ENCODE data around the gene NAA80.

The NAA80 gene

GRCh38 chr3:50266017-50266416, 33.2 kb downstream of the NAA80 start:
- Histone ChIP-seq H3K79me2 (ENCODE audit: insufficient read depth, low read depth) (no peaks in the 10 kb centered on the region), H3K27me3 (ENCODE audit: insufficient read depth, low read depth) (peaks cover 18% of the 10 kb centered on the region; the same call in 1 of the 2 replicates), H3K4me2 (no peak overlapping the region), H2AFZ (ENCODE audit: low read depth) (no peak overlapping the region), H3K4me1 (ENCODE audit: low read depth, poor library complexity, severe bottlenecking) (no peaks in the 10 kb centered on the region), H3K36me3 (ENCODE audit: insufficient read depth) (no peaks in the 10 kb centered on the region), H3K9ac (no peak overlapping the region), H3K27ac (no peak overlapping the region), H3K4me3 (IDR thresholded peaks at IDR 0.05; ENCODE audit: insufficient read depth, low read depth, low read length) (no peak overlapping the region), H4K20me1 (ENCODE audit: insufficient read depth) (no peaks in the 10 kb centered on the region)
- no peak for TF ChIP-seq CTCF (conservative IDR thresholded peaks at IDR 0.05; ENCODE audit: low read depth, low read length)

- TF ChIP-seq CTCF (conservative IDR thresholded peaks at IDR 0.05; ENCODE audit: low read depth, low read length) = no peak
Observed at GRCh38 chr3:50265571-50265970, 33.6 kb downstream of the NAA80 start.

GRCh38 chr3:50264964-50265485, 34.2 kb downstream of the NAA80 start:
- H3K4me2 ChIP-seq = no peak overlapping the region
- H3K79me2 ChIP-seq (ENCODE audit: insufficient read depth, low read depth) = no peaks in the 10 kb centered on the region
- H3K4me1 ChIP-seq (ENCODE audit: low read depth, poor library complexity, severe bottlenecking) = peaks cover 6% of the 10 kb centered on the region
- TF ChIP-seq CTCF (conservative IDR thresholded peaks at IDR 0.05; ENCODE audit: low read depth, low read length) = no peak
- no peak overlapping the region for H3K9ac ChIP-seq
- no peaks in the 10 kb centered on the region for H4K20me1 ChIP-seq (ENCODE audit: insufficient read depth)
- no peaks in the 10 kb centered on the region for H3K36me3 ChIP-seq (ENCODE audit: insufficient read depth)
- no peak overlapping the region for H3K4me3 ChIP-seq (IDR thresholded peaks at IDR 0.05; ENCODE audit: insufficient read depth, low read depth, low read length)
- H3K27me3 ChIP-seq (ENCODE audit: insufficient read depth, low read depth) = peaks cover 18% of the 10 kb centered on the region; the same call in 1 of the 2 replicates
- H3K27ac ChIP-seq = no peak overlapping the region
- no peak overlapping the region for H2AFZ ChIP-seq (ENCODE audit: low read depth)

More at GRCh38 chr3:50265571-50265970, 33.6 kb downstream of the NAA80 start:
- peaks cover 4% of the 10 kb centered on the region for H3K4me1 ChIP-seq (ENCODE audit: low read depth, poor library complexity, severe bottlenecking)
- no peak overlapping the region for H3K4me3 ChIP-seq (IDR thresholded peaks at IDR 0.05; ENCODE audit: insufficient read depth, low read depth, low read length)
- no peaks in the 10 kb centered on the region for H3K79me2 ChIP-seq (ENCODE audit: insufficient read depth, low read depth)
- no peak overlapping the region for H3K27ac ChIP-seq
- H3K36me3 ChIP-seq (ENCODE audit: insufficient read depth) = no peaks in the 10 kb centered on the region
- peaks cover 18% of the 10 kb centered on the region; the same call in 1 of the 2 replicates for H3K27me3 ChIP-seq (ENCODE audit: insufficient read depth, low read depth)
- no peak overlapping the region for H2AFZ ChIP-seq (ENCODE audit: low read depth)
- no peak overlapping the region for H3K4me2 ChIP-seq
- H3K9ac ChIP-seq = no peak overlapping the region
- H4K20me1 ChIP-seq (ENCODE audit: insufficient read depth) = no peaks in the 10 kb centered on the region

GRCh38 chr3:50264383-50264963, 34.7 kb downstream of the NAA80 start:
- Histone ChIP-seq H3K4me2 (no peak overlapping the region), H3K36me3 (ENCODE audit: insufficient read depth) (no peaks in the 10 kb centered on the region), H3K27me3 (ENCODE audit: insufficient read depth, low read depth) (peaks cover 18% of the 10 kb centered on the region; the same call in 1 of the 2 replicates), H3K4me3 (IDR thresholded peaks at IDR 0.05; ENCODE audit: insufficient read depth, low read depth, low read length) (no peak overlapping the region), H2AFZ (ENCODE audit: low read depth) (no peak overlapping the region), H3K27ac (no peak overlapping the region), H3K9ac (no peak overlapping the region), H3K79me2 (ENCODE audit: insufficient read depth, low read depth) (no peaks in the 10 kb centered on the region), H3K4me1 (ENCODE audit: low read depth, poor library complexity, severe bottlenecking) (peaks cover 6% of the 10 kb centered on the region), H4K20me1 (ENCODE audit: insufficient read depth) (no peaks in the 10 kb centered on the region)
- no peak for TF ChIP-seq CTCF (conservative IDR thresholded peaks at IDR 0.05; ENCODE audit: low read depth, low read length)

All from KMS-11 (cell line).